NCI-H1092 treated with DMSO at 0.1 percent for 48 hours (cell line): ENCODE data around the gene C17orf75.
"Not testable (repeated sequence)": the region's sequence is repeated elsewhere in the genome, so short reads cannot be mapped to it uniquely, and the experiment has no call there.

Experiments used
- DNase-seq: peaks from one replicate; lab custom pipeline; 2025; lab: John Stamatoyannopoulos, UW

C17orf75 gene, protein sequence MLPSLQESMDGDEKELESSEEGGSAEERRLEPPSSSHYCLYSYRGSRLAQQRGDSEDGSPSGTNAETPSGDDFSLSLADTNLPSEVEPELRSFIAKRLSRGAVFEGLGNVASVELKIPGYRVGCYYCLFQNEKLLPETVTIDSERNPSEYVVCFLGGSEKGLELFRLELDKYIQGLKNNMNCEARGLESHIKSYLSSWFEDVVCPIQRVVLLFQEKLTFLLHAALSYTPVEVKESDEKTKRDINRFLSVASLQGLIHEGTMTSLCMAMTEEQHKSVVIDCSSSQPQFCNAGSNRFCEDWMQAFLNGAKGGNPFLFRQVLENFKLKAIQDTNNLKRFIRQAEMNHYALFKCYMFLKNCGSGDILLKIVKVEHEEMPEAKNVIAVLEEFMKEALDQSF

DNA sequence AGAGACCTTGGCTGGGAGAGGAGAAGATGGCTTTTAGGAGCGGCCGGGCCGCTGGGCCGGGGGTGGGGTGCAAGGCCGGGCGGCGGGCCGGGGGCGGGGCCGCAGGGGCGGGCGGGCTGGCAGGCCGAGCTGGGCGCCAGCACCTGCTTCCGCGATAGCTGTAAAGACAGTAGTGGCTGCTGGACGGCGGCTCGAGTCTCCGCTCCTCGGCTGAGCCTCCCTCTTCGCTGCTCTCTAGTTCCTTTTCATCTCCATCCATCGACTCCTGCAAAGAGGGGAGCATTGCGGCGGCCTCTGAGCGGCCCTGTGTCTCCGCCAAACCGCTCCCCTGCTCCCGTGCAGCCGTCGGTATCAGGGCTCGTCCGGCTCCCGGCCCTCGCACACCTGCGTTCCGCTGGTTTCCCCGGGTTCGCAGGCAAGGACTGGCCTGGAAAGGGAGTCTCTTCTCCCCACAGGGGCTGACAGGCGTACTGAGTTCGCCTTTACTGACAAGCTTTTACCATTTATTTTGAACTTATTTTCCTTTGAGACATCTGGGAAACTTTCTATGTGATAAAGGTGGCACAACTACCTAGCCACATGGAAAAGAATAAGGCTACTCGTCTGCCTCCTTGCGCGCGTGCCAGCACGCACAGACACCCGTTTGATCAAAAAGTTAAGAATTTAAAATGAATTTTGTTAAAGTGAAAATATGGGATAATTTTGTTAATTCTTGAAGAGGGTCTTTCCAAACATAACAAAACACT, at the start of gene C17orf75:
Gene C17orf75, minus strand, starts transcription at position 317 of the 746 bp plus-strand sequence. Its CDS starts 34 bp downstream, at position 283.
- peak; percentile 81 for DNase-seq

DNA sequence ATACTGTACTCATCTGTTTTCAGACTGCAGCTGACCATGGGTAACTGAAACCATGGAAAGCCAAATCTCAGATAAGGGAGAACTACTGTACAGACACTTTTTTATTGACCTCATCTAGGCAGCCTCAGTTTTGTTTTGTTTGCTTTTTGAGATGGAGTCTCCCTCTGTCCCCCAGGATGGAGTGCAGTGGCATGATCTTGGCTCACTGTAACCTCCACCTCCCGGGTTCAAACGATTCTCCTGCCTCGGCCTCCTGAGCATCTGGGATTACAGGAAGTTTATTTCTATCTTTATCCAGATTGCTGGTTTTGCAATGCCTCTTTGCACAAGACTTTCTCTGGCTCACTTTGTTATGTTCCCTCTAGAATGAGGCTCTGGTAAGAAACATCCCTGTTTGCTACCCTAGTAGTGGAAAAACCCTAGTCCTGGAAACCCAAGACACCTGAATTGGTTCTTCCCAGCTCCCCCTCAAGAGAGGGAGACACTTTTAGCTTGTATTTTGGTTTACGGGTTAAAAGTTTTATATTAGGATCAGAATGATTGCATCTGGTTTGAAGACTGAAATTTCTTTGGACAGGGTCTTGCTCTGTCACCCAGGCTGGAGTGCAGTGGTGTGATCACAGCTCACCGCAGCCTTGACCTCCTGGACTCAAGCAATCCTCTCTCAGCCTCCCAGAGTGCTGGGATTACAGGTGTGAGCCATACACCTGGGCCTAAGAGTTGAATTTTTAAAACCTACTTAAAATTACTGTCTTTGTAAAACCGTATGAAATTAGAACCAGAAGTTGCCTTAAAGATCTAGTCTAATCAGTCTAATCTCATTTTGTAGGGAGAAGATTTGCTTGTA, 46.9 kb upstream of the C17orf75 start:
- no peak for DNase-seq

DNA sequence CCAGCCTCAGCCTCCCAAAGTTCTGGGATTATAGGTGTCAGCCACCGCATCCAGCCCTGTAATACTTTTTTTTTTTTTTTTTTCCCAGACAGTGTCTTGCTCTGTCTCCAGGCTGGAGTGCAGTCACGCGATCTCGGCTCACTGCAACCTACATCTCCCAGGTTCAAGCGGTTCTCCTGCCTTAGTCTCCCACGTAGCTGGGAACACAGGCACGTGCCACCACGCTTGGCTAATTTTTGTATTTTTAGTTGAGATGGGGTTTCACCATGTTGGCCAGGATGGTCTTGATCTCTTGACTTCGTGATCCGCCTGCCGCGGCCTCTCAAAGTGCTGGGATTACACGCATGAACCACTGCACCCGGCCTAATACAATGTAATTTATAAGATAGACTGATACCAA, 46.2 kb upstream of the C17orf75 start:
- not testable (repeated sequence) for DNase-seq

DNA sequence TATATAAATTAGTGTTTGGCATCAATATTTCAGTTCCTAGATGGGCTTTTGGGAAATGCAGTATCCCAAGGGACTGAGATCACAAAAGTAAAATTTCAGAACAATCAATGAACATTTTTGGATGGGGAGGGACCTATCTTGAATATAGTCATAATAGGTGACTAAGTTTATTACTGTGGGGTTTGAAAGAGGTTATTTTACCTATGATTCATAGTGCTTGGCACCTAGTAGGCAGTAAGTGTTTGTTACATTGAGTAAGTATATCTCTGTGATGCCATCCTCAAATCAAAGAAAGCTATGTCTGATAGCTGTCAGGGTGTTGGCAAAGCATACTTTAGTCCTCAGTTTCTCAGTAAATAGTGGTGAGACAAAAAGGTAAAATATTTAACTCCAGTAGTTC, 44.9 kb upstream of the C17orf75 start:
- no peak for DNase-seq

DNA sequence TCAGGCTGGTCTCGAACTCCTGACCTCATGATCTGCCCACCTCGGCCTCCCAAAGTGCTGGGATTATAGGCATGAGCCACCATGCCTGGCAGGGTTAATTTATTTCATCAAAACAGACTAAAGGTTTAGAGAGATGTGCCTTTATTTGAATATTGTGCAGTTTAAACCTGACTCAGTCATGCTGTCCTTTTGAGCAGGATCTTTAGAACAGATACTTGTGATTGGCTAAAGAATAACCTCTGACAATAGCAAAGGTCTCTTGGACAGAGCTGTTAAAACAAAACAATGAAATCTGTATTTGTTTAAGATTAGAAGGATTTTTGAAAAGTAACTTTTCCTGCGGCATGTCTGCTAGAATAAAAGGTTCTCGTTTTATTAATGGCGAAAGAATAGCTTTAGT, 44.0 kb upstream of the C17orf75 start:
- DNase-seq: no peak

DNA sequence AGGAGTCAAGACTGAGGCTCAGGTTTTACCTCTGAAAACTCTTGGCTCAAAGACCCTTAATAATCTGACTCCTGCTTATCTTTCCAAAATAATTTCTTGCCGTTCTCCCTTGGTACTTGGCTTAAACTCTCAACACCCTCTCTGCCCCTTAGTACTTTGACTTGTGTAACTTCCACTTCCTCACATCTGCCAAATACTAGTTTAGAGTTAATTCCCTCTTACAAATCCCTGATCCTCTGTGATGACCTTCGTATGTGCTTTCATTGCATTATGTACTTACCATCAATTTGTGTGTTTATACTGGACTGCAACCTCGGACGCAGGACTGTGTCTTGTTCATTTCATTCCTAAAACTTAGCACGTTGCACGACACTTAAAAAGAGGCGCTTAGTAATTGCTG, 43.1 kb upstream of the C17orf75 start:
- DNase-seq: no peak

DNA sequence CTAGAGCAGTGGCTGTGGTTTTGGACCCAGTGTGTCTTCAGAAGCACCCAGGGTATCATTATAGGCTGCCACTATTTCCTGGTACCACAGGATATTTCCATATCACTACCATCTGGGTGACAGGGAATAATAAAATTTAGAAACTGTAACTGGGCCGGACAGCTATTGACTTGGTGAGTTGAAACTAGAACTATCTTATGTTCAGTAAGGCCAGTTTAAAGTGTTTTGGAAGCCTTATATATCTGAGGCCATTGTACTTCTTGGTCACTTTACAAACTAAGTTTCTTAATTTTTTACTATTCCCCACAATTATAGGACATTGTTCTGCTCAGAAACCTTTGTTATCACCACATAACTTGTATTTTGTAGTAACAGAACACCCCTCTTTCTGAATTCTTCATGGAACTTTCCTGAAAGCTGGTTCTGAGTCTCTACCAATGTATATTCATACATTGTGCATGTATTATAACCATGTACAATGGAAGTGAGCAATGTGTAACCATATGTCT, 42.0 kb upstream of the C17orf75 start:
- no peak for DNase-seq

DNA sequence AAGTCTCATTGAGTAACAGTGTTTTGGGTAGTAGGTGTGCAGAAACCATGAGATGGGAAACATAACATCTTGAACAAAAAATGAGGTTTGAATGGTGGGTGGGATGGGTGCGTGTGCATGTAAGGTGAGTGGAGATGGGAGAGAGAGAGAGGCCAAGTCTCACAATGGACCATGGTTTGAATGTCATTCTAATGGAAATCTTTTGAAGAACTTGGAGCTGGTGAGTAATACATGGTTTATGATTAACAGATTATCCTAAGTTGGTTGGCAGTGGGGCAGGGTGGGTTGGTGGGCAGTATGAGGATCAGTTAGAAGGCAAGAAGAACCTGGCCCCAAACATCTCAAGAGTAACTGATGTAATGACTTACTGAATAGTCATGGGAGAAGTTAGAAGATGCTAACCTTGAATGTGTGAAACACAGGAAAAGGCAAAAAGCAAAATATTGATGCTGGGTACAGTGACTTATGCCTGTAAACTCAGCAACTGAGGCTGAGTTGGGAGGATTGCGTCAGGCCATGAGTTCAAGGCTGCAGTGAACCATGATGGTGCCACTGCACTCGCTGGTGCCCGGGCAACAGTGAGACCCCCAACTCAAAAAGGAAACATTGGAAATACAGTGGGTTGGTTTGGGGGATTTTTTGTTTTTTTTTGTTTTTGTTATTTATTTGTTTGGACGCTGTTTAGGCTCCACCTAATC, 40.7 kb upstream of the C17orf75 start:
- no peak for DNase-seq

DNA sequence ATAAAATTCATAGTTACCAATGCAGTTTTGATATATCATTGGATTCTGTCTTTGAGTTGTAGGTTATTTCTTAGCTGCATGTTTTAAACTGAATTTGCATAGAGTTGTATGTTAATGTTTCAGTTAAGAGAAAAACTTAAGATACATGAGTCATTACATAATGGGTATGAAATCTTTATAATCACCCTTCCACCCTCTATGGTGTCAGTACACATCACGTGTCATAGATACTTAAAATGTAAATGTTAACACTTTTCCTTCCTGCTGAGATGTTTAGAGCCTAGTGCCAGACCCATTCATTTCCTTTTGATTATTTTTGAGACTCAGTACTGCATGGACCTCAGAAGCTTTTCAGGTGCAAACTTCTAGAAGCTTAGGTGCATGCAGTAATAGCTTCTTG, 28.5 kb upstream of the C17orf75 start:
- DNase-seq: no peak

DNA sequence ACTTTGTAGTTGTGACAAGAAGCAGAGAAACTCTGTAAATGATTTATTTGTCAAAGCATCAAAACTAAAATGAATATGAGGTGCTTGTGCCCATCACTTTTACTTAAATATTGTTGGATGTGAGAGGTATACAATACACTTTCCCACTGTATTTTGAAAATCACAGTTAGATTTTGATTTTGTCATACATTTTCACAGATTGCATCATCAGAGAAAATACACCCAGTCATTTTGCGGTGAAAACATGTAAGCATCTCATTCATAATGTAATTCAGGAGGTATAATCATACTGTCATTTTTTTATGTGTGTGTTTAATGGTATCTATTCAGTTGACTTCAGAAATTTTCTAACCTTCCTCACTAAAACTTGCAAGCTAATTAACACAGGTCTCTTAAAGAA, 19.3 kb upstream of the C17orf75 start:
- DNase-seq: no peak

DNA sequence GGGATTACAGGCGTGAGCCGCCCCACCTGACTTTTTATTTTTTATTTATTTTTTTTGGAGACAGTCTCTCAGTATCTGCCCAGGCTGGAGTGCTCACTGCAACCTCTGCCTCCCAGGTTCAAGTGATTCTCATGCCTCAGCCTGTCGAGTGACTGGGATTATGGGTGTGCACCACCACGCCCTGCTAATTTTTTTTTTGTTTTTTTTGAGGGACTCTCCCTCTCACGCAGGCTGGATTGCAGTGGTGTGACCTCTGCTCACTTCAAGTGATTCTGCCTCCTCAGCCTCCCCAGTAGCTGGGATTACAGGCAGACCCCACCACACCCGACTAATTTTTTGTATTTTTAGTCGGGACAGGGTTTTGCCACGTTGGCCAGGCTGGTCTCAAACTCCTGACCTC, 15.6 kb upstream of the C17orf75 start:
- no peak for DNase-seq

DNA sequence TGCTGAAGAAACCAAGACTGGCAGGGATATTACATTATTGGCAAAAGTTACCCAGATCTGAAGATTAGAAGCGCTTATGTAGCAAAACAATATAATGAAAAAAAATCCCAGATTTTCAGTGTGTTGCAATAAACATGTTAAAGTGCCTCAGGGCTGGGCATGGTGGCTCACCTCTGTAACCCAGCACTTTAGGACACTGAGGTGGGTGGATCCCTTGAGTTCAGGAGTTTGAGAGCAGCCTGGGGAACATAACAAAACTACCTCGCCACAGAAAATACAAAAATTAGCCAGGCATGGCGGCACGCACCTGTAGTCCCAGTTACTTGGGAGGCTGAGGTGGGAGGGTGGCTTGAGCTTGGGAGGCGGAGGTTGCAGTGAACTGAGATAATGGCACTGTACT, 14.8 kb upstream of the C17orf75 start:
- no peak for DNase-seq

DNA sequence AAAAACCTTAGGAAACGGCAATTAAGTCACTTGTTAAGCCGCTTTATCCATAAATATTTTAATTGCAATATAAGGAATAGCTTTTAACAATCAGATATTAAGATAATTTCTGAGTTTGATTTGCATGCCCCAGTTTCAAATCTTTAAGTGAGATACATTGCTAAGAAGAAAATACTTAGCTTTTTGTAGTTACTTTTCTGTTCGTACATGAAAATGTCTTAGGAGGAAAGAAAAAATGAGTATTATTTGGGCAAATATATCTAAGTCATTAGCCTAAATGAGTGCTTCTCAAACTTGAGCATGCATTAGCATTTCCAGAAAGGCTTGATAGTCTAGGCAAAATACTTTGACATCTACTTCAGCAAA, 14.4 kb upstream of the C17orf75 start:
- no peak for DNase-seq

DNA sequence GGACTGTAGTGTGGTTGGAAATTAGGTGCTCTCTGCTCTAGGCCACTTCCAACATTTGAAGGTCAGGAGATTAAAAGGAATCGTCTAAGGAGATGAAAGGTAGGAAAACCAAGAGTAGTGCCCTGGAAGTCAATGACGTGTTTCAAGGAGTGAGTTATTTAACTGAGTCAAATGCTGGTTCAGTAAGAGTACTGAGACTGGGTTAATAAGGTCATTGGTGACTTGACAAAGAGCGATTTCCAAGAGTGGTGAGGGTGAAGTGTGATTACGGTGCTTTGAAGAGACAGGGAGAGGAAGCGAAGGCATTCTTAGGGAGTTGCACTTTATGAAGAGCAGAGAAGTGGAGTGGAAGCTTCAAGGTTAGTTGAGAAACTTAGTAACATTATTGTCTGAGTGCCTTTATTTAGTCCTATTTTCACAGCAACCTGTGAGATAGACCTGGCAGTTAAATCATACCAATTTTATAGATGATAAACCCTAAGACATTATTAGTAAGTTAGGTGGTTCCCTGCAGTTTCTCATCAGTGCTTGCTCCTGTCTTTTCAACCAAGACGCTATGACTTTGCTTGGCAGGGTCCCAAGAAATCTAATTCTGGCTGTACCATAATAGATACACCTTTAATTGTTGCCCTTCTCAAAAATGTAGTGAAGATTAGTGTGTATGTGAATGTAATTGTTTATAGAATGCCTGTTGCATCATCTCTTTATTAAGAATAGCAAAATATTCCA, 13.8 kb upstream of the C17orf75 start:
- no peak for DNase-seq

DNA sequence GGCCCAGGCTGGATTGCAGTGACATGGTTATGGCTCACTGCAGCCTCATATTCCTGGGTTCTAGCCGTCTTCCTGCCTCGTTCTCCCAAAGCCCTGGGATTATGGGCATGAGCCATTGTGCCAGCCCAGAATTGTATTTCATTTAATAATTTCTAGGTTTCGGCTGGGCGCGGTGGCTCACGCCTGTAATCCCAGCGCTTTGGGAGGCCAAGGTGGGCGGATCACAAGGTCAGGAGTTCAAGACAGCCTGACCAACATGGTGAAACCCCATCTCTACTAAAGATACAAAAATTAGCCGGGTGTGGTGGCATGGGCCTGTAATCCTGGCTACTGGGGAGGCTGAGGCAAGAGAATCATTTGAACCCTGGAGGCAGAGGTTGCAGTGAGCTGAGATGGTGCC, 10.8 kb upstream of the C17orf75 start:
- DNase-seq: not testable (repeated sequence)

DNA sequence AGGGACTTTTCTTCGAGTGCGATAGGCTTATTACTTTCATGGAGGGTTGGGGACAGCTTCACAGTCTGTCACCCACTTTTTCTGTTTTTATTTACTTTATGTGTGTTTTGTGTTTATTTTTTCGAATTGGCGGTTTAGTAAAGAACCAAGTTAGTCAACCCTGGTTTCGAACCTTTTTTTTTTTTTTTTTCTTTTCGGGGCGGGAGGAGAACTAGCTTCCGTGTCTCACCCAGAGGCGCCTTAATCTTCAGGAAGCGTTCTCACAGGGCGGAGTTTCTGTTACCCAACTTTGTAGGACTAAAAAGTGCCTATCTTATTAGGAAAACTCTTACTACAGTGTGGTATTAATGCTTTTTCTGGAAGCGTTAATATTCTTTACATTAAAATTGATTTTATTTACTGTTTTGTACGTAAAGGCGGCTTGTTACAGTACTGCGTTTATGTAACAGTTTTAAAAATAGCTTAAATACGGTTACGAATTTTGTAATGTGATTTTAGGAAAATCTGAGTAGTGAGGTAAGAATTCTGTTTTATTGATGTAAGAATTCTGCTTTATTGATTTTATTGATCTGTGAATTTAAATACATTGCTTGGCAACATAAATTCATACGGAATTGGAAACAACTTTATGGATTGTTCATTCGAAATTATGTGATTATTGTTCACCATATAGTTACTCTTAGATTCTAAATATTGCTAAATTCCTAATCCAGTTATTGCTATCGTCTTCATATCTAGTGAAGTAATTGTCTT, 8.9 kb upstream of the C17orf75 start:
- peak; percentile 40 for DNase-seq

DNA sequence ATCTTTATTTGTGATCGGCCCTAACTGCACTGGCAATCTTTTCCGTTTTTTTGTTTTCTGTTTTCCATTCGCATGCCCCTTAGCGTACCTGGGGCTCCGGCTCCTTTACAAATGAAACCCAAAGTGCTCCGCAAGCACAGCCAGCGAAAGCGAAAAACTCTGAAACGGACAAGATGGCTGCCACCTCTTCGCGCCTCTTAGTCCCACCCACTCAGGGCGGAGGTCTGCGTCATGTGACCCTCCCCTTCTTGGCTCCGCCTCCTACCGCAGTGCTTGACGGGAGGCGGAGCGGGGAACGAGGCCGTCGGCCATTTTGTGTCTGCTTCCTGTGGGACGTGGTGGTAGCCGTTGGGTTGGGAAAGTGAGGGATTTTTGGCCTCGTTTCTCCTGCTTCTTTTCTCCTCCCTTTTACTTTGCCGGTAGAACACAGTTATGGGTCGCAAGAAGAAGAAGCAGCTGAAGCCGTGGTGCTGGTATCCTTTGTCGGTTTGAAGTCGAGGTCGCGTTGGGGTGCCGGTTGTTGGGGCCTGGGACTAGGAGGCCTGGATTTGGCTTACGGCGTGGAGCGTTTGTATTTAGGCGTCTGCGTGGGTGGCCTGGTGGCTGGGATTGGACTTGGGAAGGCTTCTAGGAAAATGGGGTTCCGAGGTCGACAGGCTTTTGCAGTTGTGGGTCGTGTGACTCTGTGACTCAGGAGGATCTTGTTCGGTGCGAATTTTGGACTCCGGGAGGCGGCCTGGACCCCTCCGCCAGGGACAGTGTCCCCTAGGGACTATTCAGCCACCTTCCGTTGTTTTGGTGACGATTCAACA, 8.1 kb upstream of the C17orf75 start, which contains the start of gene ZNF207:
Gene ZNF207, plus strand, starts transcription at position 304 of the 812 bp plus-strand sequence. Its CDS starts 129 bp downstream, at position 433.
- DNase-seq: peak; percentile 97

DNA sequence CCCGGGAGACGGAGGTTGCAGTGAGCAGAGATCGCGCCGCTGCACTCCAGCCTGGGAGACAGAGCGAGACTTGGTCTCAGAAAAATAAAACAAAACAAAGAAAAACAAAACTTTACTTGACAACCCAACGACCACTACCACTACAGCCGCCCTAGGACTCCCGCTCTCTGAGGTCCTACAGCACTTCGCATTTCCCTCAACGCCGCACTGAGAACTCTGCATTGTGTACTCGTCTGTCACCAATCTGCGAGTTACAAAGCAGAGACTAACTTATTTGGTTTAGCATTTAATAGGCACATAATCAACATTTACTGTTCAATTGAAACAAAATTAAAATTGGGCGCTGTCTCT, 7.5 kb upstream of the C17orf75 start:
- peak; percentile 51 for DNase-seq

DNA sequence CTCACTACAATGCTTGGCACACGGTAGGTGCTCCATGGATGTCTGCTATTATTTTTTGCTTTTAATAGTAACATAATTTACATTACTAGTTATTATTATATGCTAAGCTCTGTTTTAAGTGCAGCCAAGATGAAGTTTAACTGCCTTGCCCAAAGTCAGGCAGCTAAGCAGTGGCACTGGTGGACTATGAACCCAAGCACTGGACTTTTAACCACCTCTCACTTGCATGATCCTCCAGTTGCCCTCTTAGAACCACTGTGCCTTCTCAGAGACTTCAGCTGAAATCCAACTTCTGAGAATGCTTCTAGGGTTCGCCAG, 6.5 kb upstream of the C17orf75 start:
- DNase-seq: no peak
